HFFc6 (cell line): ENCODE data around the gene RNASET2. TPM values are rescaled to one million over a fixed set of nuclear protein-coding genes. Genes with fewer than 3 reads are reported as not detected.

Experiments used
- DNase-seq: peaks from one replicate; pipeline ENCODE4 v3.0.0-alpha.2; 2018
- H3K27ac Mint-ChIP-seq: 2 replicates; pipeline ENCODE4 v1.8.0; 2020; ENCODE audit warnings: mild to moderate bottlenecking, mixed read lengths
- H3K27me3 Mint-ChIP-seq: 2 replicates; pipeline ENCODE4 v1.8.0; 2021; ENCODE audit warnings: mild to moderate bottlenecking, moderate library complexity, mixed read lengths; ENCODE audit not compliant: insufficient read depth
- H3K36me3 Mint-ChIP-seq: 2 replicates; pipeline ENCODE4 v1.8.0; 2021; ENCODE audit warnings: low read depth, mixed read lengths
- H3K4me1 Mint-ChIP-seq: 2 replicates; pipeline ENCODE4 v1.8.0; 2020; ENCODE audit warnings: low read depth, mixed read lengths
- H3K4me3 Mint-ChIP-seq: 2 replicates; pipeline ENCODE4 v1.8.0; 2020; ENCODE audit warnings: mild to moderate bottlenecking, moderate library complexity, mixed read lengths
- H3K9me3 Mint-ChIP-seq: 2 replicates; pipeline ENCODE4 v1.8.0; 2020; ENCODE audit warnings: mild to moderate bottlenecking, mixed read lengths
- total RNA-seq, 6 experiments: library from RNA; stranded (reverse); fragmentation: NEBNext Ultra II Directional; extraction: Animal tissue kit (Norgen Biotek cat#: 25700); gene quantifications; 2 replicates in 1 of 6; 3 replicates in 5 of 6; pipeline ENCODE4 v1.2.3, GENCODE V29; 2021
- TF ChIP-seq, protein P1 (sequence below): fragments of 200-600 bp; sonication (generic); IDR thresholded peaks from 2 replicates; pipeline ENCODE4 v1.5.0; 2021; ENCODE audit warnings: antibody characterized with exemption, mild to moderate bottlenecking

Gene RNASET2
- total RNA-seq, 6 experiments from 2014 or later = 15.1 to 28.9 (median 16.5) TPM

DNA sequence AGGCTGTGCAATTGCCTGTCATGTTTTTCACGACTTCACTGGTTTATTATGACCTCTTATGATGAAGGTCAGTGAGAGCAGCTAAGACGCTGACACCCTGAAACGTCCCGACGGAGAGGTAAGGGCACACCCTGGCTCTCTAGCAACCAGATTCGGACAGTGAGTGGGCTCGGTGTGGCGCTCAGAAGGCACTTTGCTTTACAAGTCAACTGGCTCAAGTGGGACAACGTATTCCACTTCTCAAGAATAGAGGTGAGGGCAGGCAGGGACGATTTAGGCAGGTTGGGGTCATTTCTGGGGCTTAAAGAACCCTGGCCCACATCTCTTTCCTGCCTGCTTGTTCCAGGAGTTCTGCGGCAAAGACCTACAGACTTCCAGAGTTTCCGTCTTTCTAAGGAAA lies 18.2 kb downstream of the RNASET2 start:
- no peaks in the 10 kb centered on the region for H3K27me3 Mint-ChIP-seq
- H3K4me1 Mint-ChIP-seq = peaks cover 9% of the 10 kb centered on the region
- TF ChIP-seq, protein P1, sequence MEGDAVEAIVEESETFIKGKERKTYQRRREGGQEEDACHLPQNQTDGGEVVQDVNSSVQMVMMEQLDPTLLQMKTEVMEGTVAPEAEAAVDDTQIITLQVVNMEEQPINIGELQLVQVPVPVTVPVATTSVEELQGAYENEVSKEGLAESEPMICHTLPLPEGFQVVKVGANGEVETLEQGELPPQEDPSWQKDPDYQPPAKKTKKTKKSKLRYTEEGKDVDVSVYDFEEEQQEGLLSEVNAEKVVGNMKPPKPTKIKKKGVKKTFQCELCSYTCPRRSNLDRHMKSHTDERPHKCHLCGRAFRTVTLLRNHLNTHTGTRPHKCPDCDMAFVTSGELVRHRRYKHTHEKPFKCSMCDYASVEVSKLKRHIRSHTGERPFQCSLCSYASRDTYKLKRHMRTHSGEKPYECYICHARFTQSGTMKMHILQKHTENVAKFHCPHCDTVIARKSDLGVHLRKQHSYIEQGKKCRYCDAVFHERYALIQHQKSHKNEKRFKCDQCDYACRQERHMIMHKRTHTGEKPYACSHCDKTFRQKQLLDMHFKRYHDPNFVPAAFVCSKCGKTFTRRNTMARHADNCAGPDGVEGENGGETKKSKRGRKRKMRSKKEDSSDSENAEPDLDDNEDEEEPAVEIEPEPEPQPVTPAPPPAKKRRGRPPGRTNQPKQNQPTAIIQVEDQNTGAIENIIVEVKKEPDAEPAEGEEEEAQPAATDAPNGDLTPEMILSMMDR = no peak
- no peak for DNase-seq
- H3K4me3 Mint-ChIP-seq = no peak overlapping the region
- no peaks in the 10 kb centered on the region for H3K9me3 Mint-ChIP-seq
- no peaks in the 10 kb centered on the region for H3K36me3 Mint-ChIP-seq
- H3K27ac Mint-ChIP-seq = no peak overlapping the region

DNA sequence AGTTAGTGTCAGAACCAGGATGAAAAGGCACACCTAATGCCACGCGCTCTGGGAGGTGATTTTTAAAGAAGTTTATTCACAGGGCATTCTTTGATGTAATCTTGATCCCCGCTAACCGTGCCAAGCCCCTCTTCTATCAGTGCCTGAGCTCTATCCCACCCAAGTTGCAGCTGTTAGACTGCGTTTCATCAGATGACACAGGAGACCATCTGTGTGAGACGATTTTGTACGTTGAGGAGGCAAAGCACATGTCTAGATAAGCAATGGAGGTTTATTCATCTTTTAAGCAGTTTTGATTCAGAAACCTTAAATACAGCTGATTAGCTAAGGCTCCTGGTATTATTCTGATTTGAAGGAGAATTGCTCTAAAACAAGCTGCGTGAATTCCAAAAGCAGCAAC lies 18.6 kb downstream of the RNASET2 start:
- H3K27me3 Mint-ChIP-seq = no peaks in the 10 kb centered on the region
- H3K4me1 Mint-ChIP-seq = peaks cover 9% of the 10 kb centered on the region
- no peak for DNase-seq
- H3K9me3 Mint-ChIP-seq = no peaks in the 10 kb centered on the region
- no peak overlapping the region for H3K4me3 Mint-ChIP-seq
- TF ChIP-seq, protein P1 = no peak
- no peak overlapping the region for H3K27ac Mint-ChIP-seq
- H3K36me3 Mint-ChIP-seq = no peaks in the 10 kb centered on the region

DNA sequence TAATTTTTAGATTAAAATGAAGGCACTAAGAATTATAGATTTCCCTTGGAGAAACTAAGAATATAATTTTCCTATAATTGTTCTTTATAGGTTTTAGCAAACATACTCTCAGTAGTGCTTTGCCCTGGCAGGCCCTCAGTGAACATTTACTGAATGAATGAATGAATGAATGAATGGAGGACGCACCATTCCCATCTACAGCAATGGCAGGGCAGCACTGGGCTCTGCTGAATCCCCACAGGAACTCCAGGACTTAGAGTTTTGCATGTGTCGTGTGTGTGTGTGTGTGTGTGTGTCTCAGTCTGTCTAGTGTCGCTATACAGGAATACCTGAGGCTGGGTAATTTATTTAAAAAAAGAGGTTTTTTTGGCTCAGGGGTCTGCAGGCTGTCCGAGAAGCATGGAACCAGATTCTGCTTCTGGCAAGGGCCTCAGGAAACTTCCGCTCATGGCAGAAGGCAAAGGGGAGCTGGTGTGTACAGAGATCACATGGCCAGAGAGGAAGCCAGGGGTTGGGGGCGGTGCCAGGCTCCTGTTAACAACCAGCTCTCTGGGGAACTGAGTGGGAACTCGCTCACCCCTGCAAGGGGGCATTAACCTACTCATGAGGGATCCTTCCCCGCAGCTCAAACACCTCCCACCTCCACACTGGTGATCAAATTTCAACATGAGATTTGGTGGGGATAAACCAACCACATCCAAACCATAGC lies 20.1 kb downstream of the RNASET2 start:
- peaks cover 8% of the 10 kb centered on the region for H3K9me3 Mint-ChIP-seq
- no peaks in the 10 kb centered on the region; the same call in 1 of the 2 replicates for H3K36me3 Mint-ChIP-seq
- DNase-seq = no peak
- H3K4me3 Mint-ChIP-seq = no peak overlapping the region
- no peak overlapping the region for H3K27ac Mint-ChIP-seq
- H3K4me1 Mint-ChIP-seq = peaks cover 9% of the 10 kb centered on the region
- TF ChIP-seq, protein P1 = no peak
- H3K27me3 Mint-ChIP-seq = peaks cover 5% of the 10 kb centered on the region

DNA sequence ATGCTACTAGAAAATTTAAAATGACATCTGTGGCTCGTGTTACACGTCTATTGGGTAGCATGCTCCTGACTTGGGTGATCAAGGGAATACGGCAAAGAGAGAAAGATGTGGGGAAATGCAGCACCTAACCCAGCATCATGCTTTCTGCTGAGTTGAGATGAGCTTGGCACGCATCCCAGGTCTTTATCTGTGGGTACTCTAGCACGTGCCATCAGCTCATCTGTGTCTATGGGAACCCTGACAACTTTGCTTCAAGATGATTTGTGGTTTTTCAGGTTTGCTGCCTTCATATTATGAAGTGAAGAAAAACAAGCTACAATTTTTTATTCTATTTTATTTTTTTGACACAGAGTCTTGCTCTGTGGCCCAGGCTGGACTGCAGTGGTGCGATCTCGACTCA lies 21.0 kb downstream of the RNASET2 start:
- Mint-ChIP-seq H3K27ac (no peak overlapping the region), H3K4me3 (no peak overlapping the region), H3K4me1 (peaks cover under 1% of the 10 kb centered on the region), H3K27me3 (peaks cover 5% of the 10 kb centered on the region), H3K9me3 (peaks cover 12% of the 10 kb centered on the region), H3K36me3 (no peaks in the 10 kb centered on the region; the same call in 1 of the 2 replicates)
- no peak for DNase-seq
- TF ChIP-seq, protein P1 = no peak

DNA sequence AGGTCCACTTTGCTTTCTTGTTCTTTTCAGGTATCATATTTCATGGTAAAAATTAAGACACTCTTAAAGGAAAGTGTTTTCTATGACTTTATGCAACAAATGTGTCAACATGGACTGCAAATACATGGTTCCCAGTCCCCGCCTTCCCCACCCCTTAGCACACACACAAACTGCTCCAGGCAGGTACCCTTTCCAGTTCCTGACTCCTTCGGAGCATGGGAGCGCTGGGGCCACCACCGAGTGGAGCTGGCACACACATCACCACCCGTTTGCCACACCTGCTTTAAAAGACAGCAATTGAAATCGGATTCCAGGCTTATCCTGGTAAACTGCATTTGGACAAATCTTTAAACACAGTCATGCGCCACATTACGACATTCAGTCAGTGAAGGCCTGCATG lies 22.2 kb downstream of the RNASET2 start:
- Mint-ChIP-seq H3K4me1 (no peaks in the 10 kb centered on the region), H3K36me3 (no peaks in the 10 kb centered on the region; the same call in 1 of the 2 replicates), H3K9me3 (peaks cover 13% of the 10 kb centered on the region), H3K27me3 (peaks cover 5% of the 10 kb centered on the region), H3K4me3 (no peak overlapping the region), H3K27ac (no peak overlapping the region)
- DNase-seq = no peak
- TF ChIP-seq, protein P1 = no peak
